DOHH2 (cell line): Measurements from ENCODE around the gene EFS.

Source experiments
- H3F3A ChIP-seq: fragments of 200-600 bp; sonication (generic), shearing (Covaris generic); 2 replicates; pipeline ENCODE4 v1.6.0; 2016; ENCODE audit warnings: antibody characterized with exemption, mild to moderate bottlenecking; ENCODE audit not compliant: control insufficient read depth, insufficient read depth
- H3K27ac ChIP-seq: fragments of 200-600 bp; sonication (generic); 2 replicates; pipeline ENCODE4 v1.5.1; 2014; ENCODE audit warnings: low read depth, mild to moderate bottlenecking, low read length, moderate library complexity
- H3K27me3 ChIP-seq: fragments of 200-600 bp; sonication (generic); 2 replicates; pipeline ENCODE4 v1.6.1; 2014; ENCODE audit warnings: mild to moderate bottlenecking, low read length, mixed read lengths; ENCODE audit not compliant: control insufficient read depth
- H3K36me3 ChIP-seq: fragments of 200-600 bp; sonication (generic); 2 replicates; pipeline ENCODE4 v1.6.1; 2014; ENCODE audit warnings: mild to moderate bottlenecking, low read length, moderate library complexity, mixed read lengths; ENCODE audit not compliant: control insufficient read depth
- H3K4me1 ChIP-seq: fragments of 200-600 bp; sonication (generic); 2 replicates; pipeline ENCODE4 v1.6.1; 2014; ENCODE audit warnings: mild to moderate bottlenecking, low read length, mixed read lengths; ENCODE audit not compliant: control insufficient read depth
- H3K4me2 ChIP-seq: fragments of 200-600 bp; sonication (generic); 2 replicates; pipeline ENCODE4 v1.6.0; 2014; ENCODE audit warnings: mild to moderate bottlenecking, low read length, moderate library complexity
- H3K4me3 ChIP-seq: fragments of 200-600 bp; sonication (generic); 2 replicates; pipeline ENCODE4 v1.5.1; 2014; ENCODE audit warnings: mild to moderate bottlenecking, low read length, mixed read lengths
- H3K79me2 ChIP-seq: fragments of 200-600 bp; sonication (generic); 2 replicates; pipeline ENCODE4 v1.6.1; 2014; ENCODE audit warnings: mild to moderate bottlenecking, low read length, mixed read lengths; ENCODE audit not compliant: control insufficient read depth
- H3K9me2 ChIP-seq: fragments of 200-600 bp; sonication (generic); replicated peaks from 2 replicates; pipeline ENCODE4 v1.6.1; 2014; ENCODE audit warnings: mild to moderate bottlenecking, low read length, mixed read lengths; ENCODE audit not compliant: control insufficient read depth
- H3K9me3 ChIP-seq: fragments of 200-600 bp; sonication (generic); 2 replicates; pipeline ENCODE4 v1.6.1; 2014; ENCODE audit warnings: antibody characterized with exemption, low read length, mixed read lengths; ENCODE audit not compliant: control insufficient read depth, insufficient read depth
- H4K20me1 ChIP-seq: fragments of 200-600 bp; sonication (generic); 2 replicates; pipeline ENCODE4 v1.6.0; 2014; ENCODE audit warnings: low read depth, mild to moderate bottlenecking, antibody characterized with exemption, low read length, moderate library complexity; ENCODE audit not compliant: control insufficient read depth, insufficient read depth
- CTCF ChIP-seq: fragments of 200-600 bp; sonication (generic); IDR thresholded peaks from one replicate; pipeline ENCODE4 v1.5.1; 2014; ENCODE audit warnings: antibody characterized with exemption, mild to moderate bottlenecking, low read depth, low read length; ENCODE audit not compliant: poor library complexity, severe bottlenecking
- EZH2phosphoT487 ChIP-seq: fragments of 200-600 bp; sonication (generic); IDR thresholded peaks from 2 replicates; pipeline ENCODE4 v1.6.1; 2017; ENCODE audit warnings: borderline replicate concordance, mild to moderate bottlenecking, antibody characterized with exemption, low read length, moderate library complexity, mixed read lengths

EFS gene

DNA sequence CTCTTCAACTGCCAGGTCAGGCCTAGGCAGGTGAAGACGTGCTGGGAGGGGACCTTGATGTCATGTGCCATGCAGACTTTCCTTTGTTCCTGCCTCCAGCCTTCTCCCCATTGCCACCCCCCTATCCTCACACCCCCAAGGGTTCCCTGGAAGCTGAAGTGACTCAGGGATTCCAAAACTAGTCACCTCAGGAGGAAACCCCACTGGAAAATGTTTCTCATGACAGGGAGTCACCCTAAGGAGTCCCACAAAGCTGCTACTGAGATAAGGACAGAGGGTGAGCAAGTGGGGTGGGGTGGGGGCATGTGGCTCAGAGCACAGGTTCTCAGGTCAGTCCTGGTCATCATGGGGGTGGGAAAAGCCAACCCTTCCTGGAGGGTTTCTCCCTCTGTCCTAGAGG lies 5.2 kb upstream of the EFS start:
- no peaks in the 10 kb centered on the region for H3F3A ChIP-seq
- peaks cover 3% of the 10 kb centered on the region; the same call in 1 of the 2 replicates for H3K27me3 ChIP-seq
- H3K9me2 ChIP-seq = no peaks in the 10 kb centered on the region
- no peak overlapping the region for H3K4me3 ChIP-seq
- no peak overlapping the region for H3K27ac ChIP-seq
- no peaks in the 10 kb centered on the region for H3K79me2 ChIP-seq
- no peaks in the 10 kb centered on the region for H3K9me3 ChIP-seq
- TF ChIP-seq EZH2phosphoT487 (no peak), CTCF (no peak)
- H3K36me3 ChIP-seq = no peaks in the 10 kb centered on the region
- no peaks in the 10 kb centered on the region for H4K20me1 ChIP-seq
- H3K4me1 ChIP-seq = 0 out of 2 replicates have a peak, but pooled peaks cover 5% of the 10 kb centered on the region
- H3K4me2 ChIP-seq = no peak overlapping the region

DNA sequence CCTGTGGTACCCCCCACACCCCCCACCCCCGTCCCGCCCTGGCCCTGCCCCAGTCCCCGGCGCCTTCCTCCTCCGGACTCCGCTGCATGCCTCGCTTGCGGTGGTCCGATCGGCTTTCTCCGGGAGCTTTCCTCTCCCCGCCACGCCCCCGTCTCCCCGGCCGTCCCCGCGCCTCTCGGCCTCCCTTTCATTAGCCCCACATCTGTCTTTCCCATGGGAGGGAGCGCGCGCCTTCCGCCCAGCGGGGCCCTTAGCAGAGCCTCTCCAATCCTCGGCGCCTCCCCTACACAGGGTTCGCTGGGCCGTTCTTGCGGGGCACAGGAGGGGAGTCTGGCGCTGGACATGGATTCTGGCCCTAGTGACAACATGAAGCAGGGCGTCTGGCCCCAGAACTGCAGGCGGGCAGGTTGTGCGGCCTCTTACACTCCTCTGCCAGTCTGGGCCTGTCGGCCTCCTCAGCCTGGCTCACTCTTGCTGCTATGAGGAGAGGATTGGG lies 1.5 kb upstream of the EFS start:
- Histone ChIP-seq H3K36me3 (no peaks in the 10 kb centered on the region), H4K20me1 (no peaks in the 10 kb centered on the region), H3K27me3 (peaks cover 3% of the 10 kb centered on the region; the same call in 1 of the 2 replicates), H3K4me1 (no peaks in the 10 kb centered on the region), H3F3A (no peaks in the 10 kb centered on the region), H3K27ac (no peak overlapping the region), H3K4me2 (no peak overlapping the region), H3K4me3 (no peak overlapping the region), H3K9me3 (no peaks in the 10 kb centered on the region), H3K79me2 (no peaks in the 10 kb centered on the region), H3K9me2 (no peaks in the 10 kb centered on the region)
- no peak for TF ChIP-seq EZH2phosphoT487
- no peak for TF ChIP-seq CTCF

- Histone ChIP-seq H3K36me3 (no peaks in the 10 kb centered on the region), H3K4me2 (no peak overlapping the region), H3K9me2 (no peaks in the 10 kb centered on the region), H3K27ac (no peak overlapping the region), H3K79me2 (no peaks in the 10 kb centered on the region), H3K9me3 (no peaks in the 10 kb centered on the region), H3K4me1 (no peaks in the 10 kb centered on the region), H3K4me3 (no peak overlapping the region), H3K27me3 (peaks cover 3% of the 10 kb centered on the region; the same call in 1 of the 2 replicates), H4K20me1 (no peaks in the 10 kb centered on the region), H3F3A (no peaks in the 10 kb centered on the region)
- TF ChIP-seq EZH2phosphoT487 = no peak
- TF ChIP-seq CTCF = no peak
Observed at GRCh38 chr14:23365732-23366425, 907 bp upstream of the EFS start.
